Stimulated activated naive CD8-positive, alpha-beta T cell treated with anti-CD3 and anti-CD28 coated beads, Interleukin-15, amount 100 ng/mL, for 72 hours (primary cell): Measurements from ENCODE around the gene ARRDC4.

Source experiments
- ATAC-seq: fragments of 150-1000 bp; cut with Tn5 transposase; 2 replicates; pipeline ENCODE4 v1.10.0; 2021; ENCODE audit warnings: mild to moderate bottlenecking, moderate library complexity
- DNase-seq, 2 donors: peaks; one replicate each; pipeline ENCODE4 v3.0.0; 2021 to 2022
- H3K27ac Mint-ChIP-seq, 2 donors: one replicate each; pipeline ENCODE4 v1.8.0; 2022; ENCODE audit warnings: mild to moderate bottlenecking in 2 of 2, mixed read lengths in 2 of 2, moderate library complexity in 2 of 2
- H3K27me3 Mint-ChIP-seq: one replicate; pipeline ENCODE4 v1.8.0; 2022; ENCODE audit warnings: mixed read lengths
- H3K4me1 Mint-ChIP-seq: one replicate; pipeline ENCODE4 v1.8.0; 2022; ENCODE audit warnings: mild to moderate bottlenecking, mixed read lengths
- H3K4me3 Mint-ChIP-seq, 2 donors: one replicate each; pipeline ENCODE4 v1.8.0; 2022; ENCODE audit warnings: mild to moderate bottlenecking in 2 of 2, mixed read lengths in 2 of 2, moderate library complexity in 1 of 2
- H3K9me3 Mint-ChIP-seq, 2 donors: one replicate each; pipeline ENCODE4 v1.8.0; 2022; ENCODE audit warnings: mixed read lengths in 2 of 2

Gene ARRDC4

DNA sequence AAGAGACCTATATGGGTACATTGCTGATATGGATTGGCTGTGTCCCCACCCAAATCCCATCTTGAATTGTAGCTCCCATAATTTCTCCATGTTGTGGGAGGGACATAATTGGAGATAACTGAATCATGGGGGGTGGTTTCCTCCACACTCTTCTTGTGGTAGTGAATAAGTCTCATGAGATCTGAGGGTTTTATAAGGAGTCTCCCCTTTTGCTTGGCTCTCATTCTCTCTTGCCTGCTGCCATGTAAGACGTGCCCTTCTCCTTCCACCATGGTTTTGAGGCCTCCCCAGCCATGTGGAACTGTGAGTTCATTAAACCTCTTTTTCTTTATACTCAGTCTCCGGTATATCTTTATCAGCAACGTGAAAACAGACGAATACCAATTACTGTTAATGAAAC is 5.0 kb upstream of the ARRDC4 start:
- Mint-ChIP-seq H3K4me3 (no peak overlapping the region), H3K9me3 (no peaks in the 10 kb centered on the region), H3K4me1 (peaks cover 13% of the 10 kb centered on the region), H3K27ac (no peak overlapping the region), H3K27me3 (no peaks in the 10 kb centered on the region)
- DNase-seq = no peak
- ATAC-seq = no peak

DNA sequence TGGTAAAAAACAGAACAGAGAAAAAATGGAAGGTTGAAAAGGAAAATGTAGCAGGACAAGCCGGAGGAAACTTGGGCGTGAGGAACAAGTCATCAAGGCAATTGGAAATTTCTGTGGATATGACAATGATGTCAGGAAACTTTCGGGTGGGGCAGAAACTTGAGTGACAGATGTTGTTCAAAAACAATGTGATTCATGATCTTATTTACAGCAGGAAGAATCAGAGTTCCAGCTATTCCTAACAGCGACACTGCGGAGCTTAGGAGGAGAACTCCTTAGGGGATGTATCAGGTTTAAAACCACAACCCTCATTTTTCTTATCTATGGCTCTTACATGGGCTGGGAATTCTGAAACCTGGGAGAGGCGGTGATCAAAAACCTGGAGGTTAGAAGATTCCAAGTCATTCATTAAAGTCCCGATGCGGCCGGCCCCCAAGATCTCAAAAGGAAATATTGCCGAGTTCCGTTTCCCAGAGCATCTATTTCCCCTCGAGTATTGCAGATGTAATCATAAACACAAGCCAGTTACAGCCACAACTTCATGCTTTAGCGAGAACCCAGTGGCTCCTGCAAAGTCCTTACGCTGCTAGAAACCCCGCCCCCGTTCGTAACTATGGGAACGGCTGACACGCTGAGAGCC is 659 bp upstream of the ARRDC4 start:
- no peaks in the 10 kb centered on the region for H3K9me3 Mint-ChIP-seq
- peak overlapping the region; percentile 48 to 70 for H3K27ac Mint-ChIP-seq
- ATAC-seq (no peak), DNase-seq (no peak)
- no peaks in the 10 kb centered on the region for H3K27me3 Mint-ChIP-seq
- peak overlapping the region; percentile 75 to 94 for H3K4me3 Mint-ChIP-seq
- peaks cover 23% of the 10 kb centered on the region for H3K4me1 Mint-ChIP-seq

DNA sequence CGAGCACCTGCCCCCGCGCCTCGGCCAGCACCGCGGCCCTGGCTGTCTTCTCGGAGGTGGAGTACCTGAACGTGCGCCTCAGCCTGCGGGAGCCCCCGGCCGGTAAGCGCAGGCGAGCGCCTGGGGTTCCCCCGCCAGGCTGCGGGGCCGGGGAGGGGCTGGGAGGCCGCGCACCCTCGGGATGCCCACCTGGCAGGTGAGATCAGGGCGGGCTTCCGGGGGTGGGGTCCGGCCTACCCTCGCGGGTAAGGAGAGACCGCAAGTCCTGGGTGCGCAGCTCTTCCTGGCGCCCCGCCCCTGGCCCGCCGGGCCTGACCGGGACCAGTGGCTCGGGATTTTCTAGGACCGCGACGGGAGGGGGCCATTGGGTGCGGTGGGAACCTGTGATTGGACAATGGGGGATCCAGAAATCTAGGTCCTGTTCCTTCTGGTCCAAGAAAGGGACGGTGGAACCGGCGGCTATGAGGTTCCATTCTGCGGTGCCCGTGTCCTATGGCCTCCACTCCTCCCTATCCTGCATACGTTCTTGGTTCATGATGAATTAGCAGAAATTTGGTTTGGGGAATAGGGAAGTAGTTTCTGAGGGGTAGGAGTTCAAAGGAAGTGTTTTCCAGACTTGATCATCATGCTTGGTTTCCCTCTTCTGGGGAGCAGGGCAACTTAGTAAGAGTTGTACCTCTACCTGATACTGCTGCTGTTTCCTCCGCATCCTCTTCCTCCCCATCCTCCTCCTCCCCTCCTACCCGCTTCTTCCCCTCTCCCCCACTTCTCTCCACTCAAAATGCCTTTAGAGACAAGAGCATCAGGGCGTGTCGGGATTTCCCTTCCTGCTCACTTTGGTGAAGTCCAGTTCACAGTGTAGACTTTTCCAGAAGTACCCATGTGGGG is 808 bp downstream of the ARRDC4 start:
- Mint-ChIP-seq H3K4me1 (peaks cover 23% of the 10 kb centered on the region), H3K4me3 (peak overlapping the region; percentile 82 to 94), H3K9me3 (no peaks in the 10 kb centered on the region), H3K27ac (peak overlapping the region in 1 of 2 donors; percentile 86), H3K27me3 (no peaks in the 10 kb centered on the region)
- DNase-seq (no peak), ATAC-seq (peak; percentile 6)

DNA sequence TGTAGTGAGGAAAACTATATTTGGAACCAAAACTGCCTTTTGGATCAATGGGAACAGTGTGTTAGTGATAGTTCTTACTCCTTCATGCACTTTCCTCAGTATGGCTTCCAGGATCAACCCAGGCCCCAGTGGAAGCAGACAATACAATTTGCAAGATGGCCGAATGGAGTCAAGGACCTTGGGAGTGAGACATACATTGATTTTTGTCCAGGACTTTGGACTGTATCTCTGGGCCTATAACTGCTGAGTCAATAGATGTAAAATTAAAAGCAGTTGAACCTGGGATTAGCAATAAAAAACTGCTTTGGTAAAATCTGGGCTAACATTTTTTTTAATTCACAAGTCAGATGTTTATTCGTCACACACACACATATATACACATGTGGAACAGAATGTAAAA is 1.8 kb downstream of the ARRDC4 start:
- Mint-ChIP-seq H3K4me3 (no peak overlapping the region), H3K27ac (no peak overlapping the region), H3K27me3 (no peaks in the 10 kb centered on the region), H3K4me1 (peaks cover 23% of the 10 kb centered on the region), H3K9me3 (no peaks in the 10 kb centered on the region)
- ATAC-seq (no peak), DNase-seq (no peak)

DNA sequence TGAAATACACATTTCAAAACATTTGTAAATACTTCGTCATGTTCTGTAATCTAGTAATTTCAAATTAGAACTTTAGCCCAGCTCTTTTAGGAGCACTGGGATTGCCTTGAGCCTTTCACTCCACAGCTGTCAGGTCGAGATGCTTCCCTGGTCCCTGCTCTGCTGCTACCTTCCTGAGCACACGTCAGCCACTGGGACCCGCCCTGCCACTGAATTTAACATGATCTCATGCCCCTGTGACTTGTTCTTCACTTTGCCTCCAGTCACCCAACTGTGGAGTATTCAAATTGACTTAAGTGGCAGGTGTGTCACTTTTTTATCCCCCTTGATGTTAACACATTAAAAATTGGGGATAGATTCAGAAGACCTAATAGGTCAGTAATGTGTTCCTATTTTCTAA is 3.3 kb downstream of the ARRDC4 start:
- no peak for ATAC-seq
- no peaks in the 10 kb centered on the region for H3K9me3 Mint-ChIP-seq
- H3K27ac Mint-ChIP-seq = peak overlapping the region in 1 of 2 donors; percentile 43
- H3K4me1 Mint-ChIP-seq = peaks cover 23% of the 10 kb centered on the region
- no peaks in the 10 kb centered on the region for H3K27me3 Mint-ChIP-seq
- H3K4me3 Mint-ChIP-seq = no peak overlapping the region
- no peak for DNase-seq

DNA sequence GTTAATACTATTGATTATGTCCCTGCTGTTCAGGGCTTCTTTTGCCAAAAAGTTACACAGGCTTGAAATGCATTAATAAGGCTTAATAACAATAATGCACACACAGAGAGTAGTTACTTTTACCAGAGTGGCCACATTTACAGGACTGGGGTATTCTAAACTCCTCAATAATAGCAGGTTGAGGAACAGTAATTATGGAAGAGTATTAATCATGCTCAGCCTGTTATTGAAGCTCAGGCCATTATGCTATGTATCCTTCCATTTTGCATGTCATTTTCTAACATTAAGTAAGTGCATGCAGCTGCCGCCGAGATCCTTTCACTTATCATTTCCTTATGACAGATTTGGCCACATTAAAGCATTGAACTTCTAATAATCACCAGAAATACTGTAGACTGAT is 5.7 kb downstream of the ARRDC4 start:
- no peak for DNase-seq
- Mint-ChIP-seq H3K4me3 (no peak overlapping the region), H3K27me3 (no peaks in the 10 kb centered on the region), H3K9me3 (no peaks in the 10 kb centered on the region), H3K4me1 (peaks cover 8% of the 10 kb centered on the region), H3K27ac (no peak overlapping the region)
- ATAC-seq = no peak

GRCh38 chr15:97966924-97967620 is 6.6 kb downstream of the ARRDC4 start:
- no peak for DNase-seq
- no peaks in the 10 kb centered on the region for H3K4me1 Mint-ChIP-seq
- ATAC-seq = no peak
- H3K4me3 Mint-ChIP-seq = no peak overlapping the region
- no peaks in the 10 kb centered on the region for H3K27me3 Mint-ChIP-seq
- no peaks in the 10 kb centered on the region for H3K9me3 Mint-ChIP-seq
- H3K27ac Mint-ChIP-seq = no peak overlapping the region

DNA sequence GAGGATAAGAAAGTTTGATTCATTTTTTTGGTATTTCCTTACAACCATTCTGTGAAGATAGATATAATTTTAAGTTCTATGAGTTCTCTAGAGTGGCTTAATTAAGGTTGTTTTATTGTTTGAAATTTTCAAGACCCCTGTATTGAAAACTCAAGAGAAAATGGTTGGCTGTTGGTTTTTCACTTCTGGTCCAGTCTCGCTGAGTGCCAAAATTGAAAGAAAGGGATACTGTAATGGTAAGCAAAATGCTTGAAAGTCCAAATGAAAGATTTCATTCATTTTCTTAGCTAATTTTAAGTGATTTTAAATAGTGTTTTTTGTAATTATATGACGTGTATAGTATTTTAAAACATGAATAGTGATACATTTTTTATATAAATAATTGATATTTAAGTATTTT is 7.4 kb downstream of the ARRDC4 start:
- Mint-ChIP-seq H3K4me1 (no peaks in the 10 kb centered on the region), H3K9me3 (no peaks in the 10 kb centered on the region), H3K4me3 (no peak overlapping the region), H3K27ac (no peak overlapping the region), H3K27me3 (no peaks in the 10 kb centered on the region)
- ATAC-seq (no peak), DNase-seq (no peak)

- Mint-ChIP-seq H3K27me3 (no peaks in the 10 kb centered on the region), H3K9me3 (no peaks in the 10 kb centered on the region), H3K4me1 (no peaks in the 10 kb centered on the region), H3K4me3 (no peak overlapping the region), H3K27ac (no peak overlapping the region)
- no peak for DNase-seq
- no peak for ATAC-seq
Measured at GRCh38 chr15:97968380-97968779, 7.9 kb downstream of the ARRDC4 start.

- DNase-seq (no peak), ATAC-seq (no peak)
- Mint-ChIP-seq H3K4me1 (no peaks in the 10 kb centered on the region), H3K4me3 (no peak overlapping the region), H3K9me3 (no peaks in the 10 kb centered on the region), H3K27me3 (no peaks in the 10 kb centered on the region), H3K27ac (no peak overlapping the region)
Measured at GRCh38 chr15:97972366-97972765, 11.9 kb downstream of the ARRDC4 start.

- ATAC-seq (no peak), DNase-seq (no peak)
- Mint-ChIP-seq H3K27ac (no peak overlapping the region), H3K4me1 (peaks cover under 1% of the 10 kb centered on the region), H3K9me3 (no peaks in the 10 kb centered on the region), H3K27me3 (no peaks in the 10 kb centered on the region), H3K4me3 (no peak overlapping the region)
Measured at GRCh38 chr15:97976129-97976528, 15.6 kb downstream of the ARRDC4 start.

DNA sequence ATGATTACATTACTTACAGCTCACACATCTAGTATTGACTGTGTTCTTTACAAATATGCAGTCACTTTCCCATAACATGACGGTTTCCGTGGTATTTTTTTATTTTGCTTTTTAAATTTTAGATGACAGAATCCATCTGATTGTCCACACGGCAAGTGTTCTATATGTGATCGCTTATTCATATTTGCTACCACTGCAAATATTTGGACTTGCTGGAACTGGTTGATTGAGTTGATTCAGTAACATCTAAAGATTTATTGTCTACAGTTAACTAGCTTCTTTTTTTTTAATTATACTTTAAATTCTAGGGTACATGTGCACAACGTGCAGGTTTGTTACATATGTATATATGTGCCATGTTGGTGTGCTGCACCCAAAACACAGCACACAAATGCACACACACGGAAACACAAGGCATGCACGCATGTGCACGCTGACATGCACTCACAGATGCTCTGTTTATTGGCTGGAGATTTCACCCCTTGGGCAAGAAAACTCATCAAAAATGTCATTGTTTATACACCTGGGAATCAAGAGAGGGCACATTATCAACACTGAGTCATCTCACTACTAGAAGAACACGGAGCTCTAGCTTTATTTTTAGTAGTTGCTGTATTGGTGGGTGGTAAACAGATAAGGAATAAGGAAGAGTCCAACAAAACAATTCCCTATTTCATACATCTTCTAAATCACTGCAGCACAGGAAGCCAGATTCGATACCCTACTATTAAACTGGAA is 16.4 kb downstream of the ARRDC4 start:
- H3K27me3 Mint-ChIP-seq = no peaks in the 10 kb centered on the region
- ATAC-seq (no peak), DNase-seq (no peak)
- peaks cover 6% of the 10 kb centered on the region for H3K4me1 Mint-ChIP-seq
- no peak overlapping the region for H3K27ac Mint-ChIP-seq
- no peaks in the 10 kb centered on the region for H3K9me3 Mint-ChIP-seq
- H3K4me3 Mint-ChIP-seq = no peak overlapping the region

DNA sequence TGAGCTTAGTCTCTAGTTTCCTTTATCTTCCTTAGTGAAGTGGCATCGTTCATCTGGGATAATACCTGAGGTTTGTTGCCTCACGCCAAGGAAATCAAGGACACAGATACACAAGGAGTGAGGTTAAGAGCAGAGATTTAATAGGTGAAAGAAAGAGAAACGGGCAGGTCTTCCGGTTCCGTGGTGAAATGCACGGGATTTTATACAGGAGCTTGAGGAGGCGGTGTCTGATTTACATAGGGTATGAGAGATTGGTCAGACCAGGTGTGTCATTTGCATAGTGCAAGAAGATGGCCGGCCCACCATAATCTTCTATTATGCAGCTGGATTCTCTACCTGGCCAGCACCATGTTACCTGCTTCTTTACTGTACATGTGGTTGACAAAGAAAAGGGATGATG is 17.2 kb downstream of the ARRDC4 start:
- no peak overlapping the region for H3K27ac Mint-ChIP-seq
- no peak for ATAC-seq
- H3K4me3 Mint-ChIP-seq = no peak overlapping the region
- DNase-seq = no peak
- peaks cover 6% of the 10 kb centered on the region for H3K4me1 Mint-ChIP-seq
- H3K27me3 Mint-ChIP-seq = no peaks in the 10 kb centered on the region
- no peaks in the 10 kb centered on the region for H3K9me3 Mint-ChIP-seq

DNA sequence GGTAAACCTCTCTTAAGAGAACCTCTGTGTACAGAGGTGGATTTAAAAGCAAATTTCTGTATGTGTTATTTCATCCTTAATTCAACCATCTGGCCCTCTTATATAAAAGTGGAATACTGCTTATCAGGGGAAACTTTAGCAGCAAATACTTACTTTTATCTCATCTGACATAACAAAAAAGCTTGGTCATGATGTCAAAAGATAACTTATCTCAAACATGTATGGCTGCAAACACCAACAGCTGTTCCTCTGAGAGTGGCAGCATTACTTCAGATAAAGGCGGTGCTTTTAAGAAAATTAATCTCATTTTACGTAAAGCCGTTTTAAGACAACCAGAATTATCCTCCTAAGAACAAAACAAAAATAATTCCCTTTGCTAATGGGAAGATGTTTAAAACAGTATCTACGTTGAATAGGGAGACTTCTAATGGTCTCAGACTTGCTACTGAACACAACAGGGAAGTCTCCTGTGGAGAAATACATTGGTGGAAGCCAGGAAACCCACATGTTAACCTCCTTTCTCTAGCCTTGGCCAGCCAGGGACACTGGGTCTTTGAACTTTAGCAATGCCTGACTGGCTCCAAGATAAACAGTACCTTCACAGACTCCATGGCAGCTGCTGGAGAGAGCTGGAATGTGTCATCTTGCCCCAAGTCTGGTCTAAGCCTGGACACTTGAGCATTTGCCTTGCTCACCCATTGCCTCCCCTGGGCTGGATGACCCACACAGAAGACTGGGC is 18.1 kb downstream of the ARRDC4 start:
- Mint-ChIP-seq H3K27me3 (no peaks in the 10 kb centered on the region), H3K4me1 (peaks cover 6% of the 10 kb centered on the region), H3K27ac (no peak overlapping the region), H3K9me3 (no peaks in the 10 kb centered on the region), H3K4me3 (no peak overlapping the region)
- ATAC-seq (no peak), DNase-seq (no peak)

DNA sequence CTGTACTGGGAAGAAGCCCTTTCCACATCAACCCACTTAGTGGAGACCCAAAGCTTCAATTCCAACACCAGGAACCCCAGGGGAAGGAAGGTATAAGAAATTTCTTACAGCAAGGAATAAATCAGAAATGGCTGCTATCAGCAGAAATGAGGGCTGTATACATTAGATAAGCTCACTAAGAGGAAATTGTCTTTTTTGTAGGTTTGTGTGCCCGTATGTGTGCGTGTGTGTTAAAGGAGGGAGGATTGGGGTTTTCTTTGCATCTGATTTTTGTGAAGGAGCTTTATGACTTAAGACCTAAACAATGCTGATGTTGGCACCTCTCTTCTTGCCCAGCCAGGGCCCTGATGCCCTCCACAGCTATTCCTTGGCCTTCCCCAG is 18.6 kb downstream of the ARRDC4 start:
- no peak for ATAC-seq
- Mint-ChIP-seq H3K4me1 (peaks cover 6% of the 10 kb centered on the region), H3K27me3 (no peaks in the 10 kb centered on the region), H3K9me3 (no peaks in the 10 kb centered on the region), H3K27ac (peak overlapping the region in 1 of 2 donors; percentile 14), H3K4me3 (no peak overlapping the region)
- no peak for DNase-seq
